ENCODE measurements around the gene PHACTR3.

GRCh38 chr20:59776059-59776603 lies 171.8 kb downstream of the PHACTR3 start:
- TF ChIP-seq CTCF (IDR thresholded peaks at IDR 0.05) (no peak), POLR2A (IDR thresholded peaks at IDR 0.05) (no peak)

All from right lobe of liver (tissue), 4 donors.